K562 (cell line): ENCODE data around the gene BRPF1. TPM values are rescaled to one million over a fixed set of nuclear protein-coding genes. Genes with fewer than 3 reads are reported as not detected.

Experiments used
- ATAC-seq: fragments of 200-7000 bp; cut with Tn5 transposase; 3 replicates; pipeline ENCODE4 v1.9.1; 2020; ENCODE audit warnings: moderate library complexity
- BruUV-seq: library from RNA; stranded (reverse); fragments of 400-500 nt; replicated peaks from 2 replicates; lab custom pipeline; 2021; lab: Mats Ljungman, UMichigan
- CTCF ChIA-PET: fragments of 300-600 bp; formaldehyde crosslinking; extraction: SDS; loops from one replicate; lab custom pipeline; 2021; ENCODE audit warnings: low intra/inter-chr PET ratio; lab: Yijun Ruan, JAX
- POLR2A ChIA-PET: fragments of 300-600, 350-650 bp; sonication (Branson Sonifier 250); formaldehyde crosslinking; extraction: SDS; loops from one replicate; lab custom pipeline; 2021; ENCODE audit warnings: antibody characterized with exemption, inconsistent platforms; lab: Yijun Ruan, JAX
- DNase-seq, 4 experiments: peaks; one replicate each; pipeline versions ENCODE4 v3.0.0 to v3.0.0-alpha.2; 2011 to 2018; ENCODE audit warnings: low spot score in 3 of 4, mixed read lengths in 3 of 4; ENCODE audit errors: extremely low read depth in 1 of 4
- FAIRE-seq: peaks from 2 replicates; lab custom pipeline; 2011; peaks lifted over from hg19 to GRCh38; lab: Jason Lieb, UNC
- H2AFZ ChIP-seq: 2 replicates; pipeline ENCODE4 v1.6.0; 2011; ENCODE audit warnings: low read depth, low read length, control low read depth, inconsistent platforms
- H3K27ac ChIP-seq: fragments of 200-600 bp; 3 replicates; pipeline ENCODE4 v1.8.0; 2011; ENCODE audit warnings: low read depth, mild to moderate bottlenecking, control low read depth, inconsistent platforms, low read length, moderate library complexity, mixed read lengths; ENCODE audit errors: extremely low read depth
- H3K27me3 ChIP-seq, 2 experiments: fragments of 300-600 bp in 1 of 2; 2 replicates in 1 of 2; 3 replicates in 1 of 2; pipeline versions ENCODE4 v1.6.0 to v1.8.0; 2011; ENCODE audit warnings: inconsistent platforms in 2 of 2, low read length in 2 of 2, mild to moderate bottlenecking in 1 of 2, mixed read lengths in 1 of 2, moderate library complexity in 1 of 2; ENCODE audit not compliant: control insufficient read depth in 2 of 2, insufficient read depth in 2 of 2
- H3K36me3 ChIP-seq: fragments of 300-600 bp; 3 replicates; pipeline ENCODE4 v1.8.0; 2011; ENCODE audit warnings: mild to moderate bottlenecking, low read length, inconsistent platforms; ENCODE audit not compliant: control insufficient read depth, insufficient read depth
- H3K4me1 ChIP-seq, 2 experiments: fragments of 200-600 bp in 1 of 2; replicated peaks in 1 of 2; 2 replicates in 1 of 2; 3 replicates in 1 of 2; pipeline versions ENCODE4 v1.5.1 to v1.8.0; 2011; ENCODE audit warnings: inconsistent platforms in 2 of 2, low read length in 2 of 2, mild to moderate bottlenecking in 1 of 2, mixed read lengths in 1 of 2, moderate library complexity in 1 of 2; ENCODE audit not compliant: control insufficient read depth in 2 of 2, insufficient read depth in 2 of 2
- H3K4me2 ChIP-seq: 2 replicates; pipeline ENCODE4 v1.6.1; 2011; ENCODE audit warnings: low read length, control low read depth, inconsistent platforms, mixed read lengths; ENCODE audit not compliant: insufficient read depth
- H3K4me3 ChIP-seq: fragments of 200-600 bp; sonication (generic), shearing (Covaris generic); 2 replicates; pipeline ENCODE4 v1.5.1; 2016; ENCODE audit warnings: control low read depth, inconsistent platforms
- H3K79me2 ChIP-seq: fragments of 200-600 bp; 3 replicates; pipeline ENCODE4 v1.8.0; 2011; ENCODE audit warnings: low read length, inconsistent platforms; ENCODE audit not compliant: control insufficient read depth, insufficient read depth
- H3K9ac ChIP-seq, 2 experiments: 2 replicates each; pipeline versions ENCODE4 v1.6.0 to v1.6.1; 2011; ENCODE audit warnings: low read depth in 2 of 2, low read length in 2 of 2, control low read depth in 1 of 2, inconsistent platforms in 1 of 2, mild to moderate bottlenecking in 1 of 2, mixed read lengths in 1 of 2; ENCODE audit not compliant: insufficient read depth in 1 of 2
- H3K9me1 ChIP-seq: one replicate; pipeline ENCODE4 v1.6.0; 2011; ENCODE audit warnings: inconsistent platforms, mild to moderate bottlenecking, low read length, moderate library complexity; ENCODE audit not compliant: control insufficient read depth, insufficient read depth
- H3K9me3 ChIP-seq: replicated peaks from 2 replicates; pipeline ENCODE4 v1.5.1; 2011; ENCODE audit warnings: low read depth, low read length, inconsistent platforms; ENCODE audit not compliant: control insufficient read depth, insufficient read depth
- H4K20me1 ChIP-seq: replicated peaks from 2 replicates; pipeline ENCODE4 v1.6.1; 2011; ENCODE audit warnings: low read length, inconsistent platforms, mixed read lengths; ENCODE audit not compliant: control insufficient read depth, insufficient read depth
- ASH1L ChIP-seq: fragments of 450-650 bp; IDR thresholded peaks from 2 replicates; pipeline ENCODE4 v1.6.1; 2018; ENCODE audit warnings: borderline replicate concordance, mild to moderate bottlenecking, low read depth; ENCODE audit not compliant: partially characterized antibody
- BRF1 ChIP-seq: IDR thresholded peaks from 3 replicates; pipeline ENCODE4 v1.6.1; 2011; ENCODE audit warnings: borderline replicate concordance, mild to moderate bottlenecking; ENCODE audit not compliant: insufficient read length; ENCODE audit errors: extremely low read depth
- CBX8 ChIP-seq: fragments of 200-600 bp; sonication (generic); IDR thresholded peaks from 2 replicates; pipeline ENCODE4 v1.6.1; 2012; ENCODE audit warnings: borderline replicate concordance, mixed run types, low read depth, mild to moderate bottlenecking, moderate library complexity, mixed read lengths, low read length, control low read depth, inconsistent platforms; ENCODE audit not compliant: poor library complexity, severe bottlenecking; ENCODE audit errors: extremely low read depth
- CTCF ChIP-seq, 3 experiments: IDR thresholded peaks in 2 of 3; conservative IDR thresholded peaks in 1 of 3; 2 replicates each; pipeline ENCODE4 v1.5.1; 2011 to 2012; ENCODE audit warnings: low read length in 3 of 3, mild to moderate bottlenecking in 3 of 3, control low read depth in 2 of 3, improper control_type of control experiment in 1 of 3, inconsistent platforms in 1 of 3, low read depth in 1 of 3, mixed read lengths in 1 of 3, moderate library complexity in 1 of 3; ENCODE audit not compliant: insufficient read depth in 2 of 3
- FOXA1 ChIP-seq: fragments of 450-650 bp; IDR thresholded peaks from 2 replicates; pipeline ENCODE4 v1.6.1; 2016; ENCODE audit warnings: mild to moderate bottlenecking, borderline replicate concordance
- MEF2D ChIP-seq: conservative IDR thresholded peaks from 2 replicates; pipeline ENCODE4 v1.6.1; 2016; ENCODE audit warnings: low read depth, missing genetic modification characterization, missing compliant biosample characterization
- NR2C1 ChIP-seq, 2 experiments: fragments of 450-650 bp; IDR thresholded peaks; 2 replicates each; pipeline ENCODE4 v1.6.1; 2017; ENCODE audit warnings: mild to moderate bottlenecking in 2 of 2, antibody characterized with exemption in 1 of 2, inconsistent platforms in 1 of 2, missing compliant biosample characterization in 1 of 2, missing genetic modification characterization in 1 of 2
- PCBP2 ChIP-seq: fragments of 200-400 bp; formaldehyde crosslinking; IDR thresholded peaks from 2 replicates; pipeline ENCODE4 v1.6.1; 2018; ENCODE audit warnings: low read length, low read depth, mild to moderate bottlenecking, moderate library complexity; ENCODE audit not compliant: poor library complexity, severe bottlenecking
- TCF7 ChIP-seq: sonication (generic); IDR thresholded peaks from 2 replicates; pipeline ENCODE4 v1.6.1; 2016; ENCODE audit warnings: antibody characterized with exemption, borderline replicate concordance
- ZBTB43 ChIP-seq: sonication (generic); formaldehyde crosslinking; IDR thresholded peaks from 2 replicates; pipeline ENCODE4 v1.8.0; 2023; ENCODE audit warnings: mild to moderate bottlenecking, missing genetic modification reagents
- WGBS: fragments of 100-300 bp; shearing (Covaris generic); methylation state at CpG from one replicate; pipeline ENCODE4 v1.1.6; 2016; ENCODE audit warnings: low coverage, mixed read lengths; ENCODE audit not compliant: insufficient coverage; ENCODE audit errors: missing lambda C conversion rate; 5-methylcytosine and 5-hydroxymethylcytosine counted together
- in situ Hi-C: fragments of 300-500 bp; cut with MboI; formaldehyde crosslinking; loops from 4 replicates; pipeline ENCODE4 v1.15.0; 2018; ENCODE audit warnings: inconsistent platforms, mixed read lengths
- intact Hi-C: fragments of 100-400 bp; cut with micrococcal nuclease; formaldehyde crosslinking; loops from 2 replicates; pipeline ENCODE4 v1.14.2; 2022
- polyA plus RNA-seq, 8 experiments: library from polyadenylated mRNA; depleted of rRNA in 4 of 8; stranded (reverse) in 5 of 8; unstranded in 3 of 8; fragments of >200 nt; fragmentation: Nextera tagmentation in 2 of 8; fragmentation: Illumina TruSeq in 1 of 8; extraction: Ambion mirVana in 2 of 8; extraction: Trizol in 1 of 8; gene quantifications; 2 replicates each; pipeline versions ENCODE4 v1.2.1 to v1.2.3, GENCODE V29; 2011 to 2014; ENCODE audit warnings: inconsistent platforms in 1 of 8, missing spikeins in 1 of 8
- total RNA-seq, 7 experiments: library from RNA; depleted of rRNA in 6 of 7; stranded (reverse); fragments of >200 nt in 6 of 7; fragmentation: Illumina TruSeq in 2 of 7; extraction: Trizol in 2 of 7; gene quantifications; 2 replicates each; pipeline versions ENCODE4 v1.2.1 to v1.2.3, GENCODE V29; 2011 to 2021; ENCODE audit warnings: low replicate concordance in 1 of 7

Gene BRPF1
- total and polyA plus RNA-seq, 9 of the 15 experiments (the other 6 are each of a cell fraction or from before 2014, with no cell fraction given) = 1.1 to 40.2 (median 23.5) TPM

GRCh38 chr3:9687514-9687913, 44.0 kb upstream of the BRPF1 start:
- peaks cover 95% of the 10 kb centered on the region; the same call in 2 of the 3 replicates for H3K36me3 ChIP-seq
- TF ChIP-seq NR2C1 (IDR thresholded peaks at IDR 0.05) (no peak), NR2C1 (tag; IDR thresholded peaks at IDR 0.05) (no peak), TCF7 (no peak), MEF2D (tag) (no peak), ZBTB43 (no peak), CTCF (IDR thresholded peaks at IDR 0.05 in 2 of 3, conservative IDR thresholded peaks at IDR 0.05 in 1 of 3; ENCODE audit: insufficient read depth in 2 of 3, low read depth in 1 of 3, low read length in 3 of 3) (no peak), BRF1 (no peak), ASH1L (no peak), FOXA1 (no peak), PCBP2 (no peak), CBX8 (no peak)
- no peak overlapping the region for H3K4me2 ChIP-seq
- ATAC-seq (no peak), DNase-seq (no peak), FAIRE-seq (no peak)
- 96% methylated on average over 7 of the region's 7 CpGs for WGBS
- POLR2A ChIA-PET = interaction anchor here (1.3 kb wide), 1 partner anchor 8 kb away, joined by 6 read pairs; no protein-coding TSS in a partner anchor
- no TSS peak for BruUV-seq
- no peaks in the 10 kb centered on the region for H3K79me2 ChIP-seq
- H3K9ac ChIP-seq = 0 out of 4 replicates have a peak overlapping the region, but pooled peaks of 1 of the 2 experiments have one; percentile 18
- in situ Hi-C loops (no loop called here), intact Hi-C loops (no loop called here)
- H3K27ac ChIP-seq = no peak overlapping the region
- CTCF ChIA-PET = no interaction called here
- no peaks in the 10 kb centered on the region for H3K9me1 ChIP-seq
- H3K9me3 ChIP-seq = no peaks in the 10 kb centered on the region
- H4K20me1 ChIP-seq = no peaks in the 10 kb centered on the region; the same call in 1 of the 2 replicates
- no peaks in the 10 kb centered on the region for H3K27me3 ChIP-seq
- peaks cover 17 to 20% of the 10 kb centered on the region in 2 experiments; a peak in 4 of 5 replicates for H3K4me1 ChIP-seq
- H3K4me3 ChIP-seq = no peak overlapping the region
- H2AFZ ChIP-seq = no peak overlapping the region
